Stimulated activated CD4-positive, alpha-beta T cell treated with anti-CD3 and anti-CD28 coated beads, Interleukin-4, amount 100 ng/mL, for 24 hours (primary cell): Measurements from ENCODE around the gene HECTD4.

ENCODE experiments used
- DNase-seq: peaks from one replicate; pipeline ENCODE4 v3.0.0-alpha.2; 2020

The HECTD4 gene

DNA sequence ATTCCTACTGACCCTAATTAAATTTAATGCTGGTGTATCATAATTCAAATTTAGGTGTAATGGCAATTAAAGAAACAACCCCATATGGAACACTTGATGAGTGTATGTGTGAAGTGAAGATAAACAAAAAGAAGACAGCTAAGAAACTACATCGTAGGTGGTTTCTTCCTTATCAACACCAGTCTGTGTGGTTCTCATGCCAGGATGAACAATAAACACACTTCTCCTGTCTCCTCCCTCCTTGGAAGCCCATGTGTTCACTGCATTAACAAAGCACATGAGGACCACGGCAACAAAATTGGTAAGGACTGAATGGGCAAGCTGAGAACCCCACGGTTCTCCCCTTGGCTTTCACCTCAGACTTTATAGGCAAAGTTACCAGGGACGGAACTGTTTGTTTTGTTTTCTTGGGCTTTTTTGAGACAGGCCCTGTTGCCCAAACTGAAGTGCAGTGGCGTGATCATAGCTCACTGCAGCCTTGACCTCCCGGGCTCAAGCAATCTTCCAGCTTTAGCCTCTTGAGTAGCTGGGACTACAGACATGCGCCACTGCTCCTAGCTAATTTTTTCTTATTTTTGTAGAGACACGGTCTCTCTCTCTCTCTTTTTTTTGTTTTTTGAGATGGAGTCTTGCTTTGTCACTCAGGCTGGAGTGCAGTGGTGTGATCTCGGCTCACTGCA, 185.9 kb downstream of the HECTD4 start:
- DNase-seq, result no peak

DNA sequence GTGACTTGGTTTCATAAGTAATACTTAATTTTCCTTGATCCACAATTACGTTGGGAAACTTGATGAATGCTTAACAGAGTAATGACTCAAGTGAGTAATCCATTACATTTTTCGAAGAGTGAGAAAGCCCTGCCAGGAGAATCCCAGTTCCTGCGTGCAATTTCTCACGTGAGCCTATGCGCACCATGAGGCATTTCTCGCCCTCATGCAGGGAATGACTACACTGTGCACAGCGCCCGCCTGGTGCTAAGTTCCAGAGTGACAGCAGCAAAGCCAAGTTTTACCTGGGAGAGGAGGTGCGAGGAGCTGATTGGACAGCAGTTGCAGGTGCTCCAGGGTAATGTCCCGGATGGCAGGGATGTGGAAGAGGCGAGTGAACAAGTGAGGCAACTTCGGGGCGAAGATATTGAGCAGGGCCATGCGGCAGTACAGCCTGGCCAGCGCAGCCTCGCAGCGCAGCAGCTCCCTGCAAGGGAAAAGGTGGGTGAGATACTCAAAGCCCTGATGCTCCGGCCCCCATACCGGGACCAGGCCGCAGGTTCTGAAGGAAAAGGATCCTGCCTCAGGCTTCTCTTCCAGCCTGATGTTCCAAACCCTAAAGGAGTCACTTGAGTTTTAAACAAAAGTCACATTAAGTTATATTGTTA, 187.5 kb downstream of the HECTD4 start:
- no peak for DNase-seq

DNA sequence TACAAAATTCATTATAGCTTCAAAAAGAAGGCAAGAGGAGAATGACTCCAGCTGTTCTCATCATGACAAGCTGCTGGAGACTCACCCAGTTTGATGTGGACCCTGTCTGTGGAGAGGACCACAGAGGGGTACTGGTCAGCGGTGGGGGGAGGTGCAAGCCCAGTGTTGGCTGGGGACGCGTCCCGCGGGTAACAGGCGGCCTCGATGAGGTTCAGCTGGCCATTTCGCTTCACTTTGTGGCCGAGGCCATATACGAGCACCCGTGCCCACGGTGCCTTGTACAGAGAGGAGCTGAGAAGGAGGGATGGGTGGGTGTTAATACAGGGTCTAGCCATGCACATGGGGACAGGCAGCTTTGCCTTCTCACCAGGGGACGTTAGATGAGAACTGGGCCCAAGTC, 189.8 kb downstream of the HECTD4 start:
- no peak for DNase-seq

DNA sequence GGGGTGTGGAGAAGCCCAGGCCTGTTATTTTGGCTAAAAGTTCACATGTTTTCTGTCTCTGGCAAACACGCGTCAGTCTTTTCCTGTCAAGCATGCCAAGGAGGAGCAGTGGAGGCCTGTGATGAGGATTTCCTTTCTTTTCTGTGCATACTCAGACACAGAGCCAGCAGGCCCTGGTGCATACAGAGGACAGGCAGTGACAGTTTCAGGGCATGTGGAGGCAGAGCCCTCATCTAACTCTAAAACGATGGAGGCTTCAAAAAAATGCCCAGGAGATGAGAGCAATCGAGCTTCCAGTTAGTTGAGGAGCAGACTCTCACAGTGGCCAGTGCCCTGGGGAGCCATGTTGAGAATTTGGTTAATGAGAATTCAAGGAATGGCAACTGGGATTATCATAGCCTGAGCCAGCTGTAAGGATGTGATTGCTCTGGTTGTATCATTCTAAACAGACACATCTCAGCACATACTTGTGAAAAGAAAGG, 190.3 kb downstream of the HECTD4 start:
- no peak for DNase-seq

DNA sequence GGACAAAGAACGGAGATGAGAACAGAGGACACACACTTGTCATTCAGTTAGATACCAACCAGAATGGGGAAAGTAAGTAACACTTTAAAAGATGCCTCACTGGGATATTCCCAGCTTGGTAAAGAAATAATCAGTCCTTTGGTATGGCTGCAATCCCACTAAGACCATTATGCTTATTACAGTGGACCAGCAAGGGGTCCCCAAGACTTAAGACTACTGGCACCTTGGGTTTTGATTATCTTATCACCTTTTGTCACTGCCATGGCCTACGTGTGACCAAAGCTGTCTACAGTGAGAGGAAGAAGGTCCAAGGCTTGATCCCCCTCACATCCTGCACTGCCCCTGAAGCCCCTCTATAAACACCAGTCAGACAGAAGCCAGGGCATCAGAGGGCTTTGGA, 191.0 kb downstream of the HECTD4 start:
- no peak for DNase-seq

DNA sequence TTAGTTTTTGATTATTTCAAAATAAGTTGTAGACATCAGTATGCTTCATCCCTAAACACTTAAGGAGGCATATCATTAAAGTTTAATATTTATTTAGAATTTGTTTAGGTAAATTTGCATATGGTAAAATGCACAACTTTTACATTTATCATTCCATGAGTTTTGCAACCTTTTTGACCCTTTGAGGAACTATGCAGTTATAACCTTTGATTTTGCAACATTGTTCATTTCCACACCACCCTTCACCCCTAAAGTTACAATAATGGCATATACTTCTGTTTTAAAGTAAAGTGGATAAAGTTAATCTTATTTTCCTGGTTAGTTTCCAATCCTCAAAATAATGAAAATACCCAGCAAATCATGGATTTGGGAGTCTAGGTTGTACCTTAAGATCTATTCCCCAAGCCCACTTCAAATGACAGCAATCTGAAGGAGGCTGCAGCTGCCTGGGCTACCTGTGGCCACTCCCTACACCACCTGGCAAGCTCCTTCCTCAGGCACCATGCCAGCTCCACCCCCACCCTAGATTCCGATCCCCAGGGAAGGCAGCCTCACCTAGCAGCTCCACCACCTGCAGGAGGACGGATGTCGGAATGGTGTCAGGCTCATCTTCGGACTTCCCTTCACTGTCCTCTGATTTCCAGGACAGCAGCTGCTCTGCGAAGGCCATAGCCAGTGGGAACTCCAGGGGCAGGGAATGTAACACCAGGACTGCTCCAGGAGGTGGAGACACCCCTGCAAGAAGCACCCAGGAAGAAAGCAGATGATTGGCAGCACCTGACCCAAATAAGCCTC, 191.8 kb downstream of the HECTD4 start:
- no peak for DNase-seq

DNA sequence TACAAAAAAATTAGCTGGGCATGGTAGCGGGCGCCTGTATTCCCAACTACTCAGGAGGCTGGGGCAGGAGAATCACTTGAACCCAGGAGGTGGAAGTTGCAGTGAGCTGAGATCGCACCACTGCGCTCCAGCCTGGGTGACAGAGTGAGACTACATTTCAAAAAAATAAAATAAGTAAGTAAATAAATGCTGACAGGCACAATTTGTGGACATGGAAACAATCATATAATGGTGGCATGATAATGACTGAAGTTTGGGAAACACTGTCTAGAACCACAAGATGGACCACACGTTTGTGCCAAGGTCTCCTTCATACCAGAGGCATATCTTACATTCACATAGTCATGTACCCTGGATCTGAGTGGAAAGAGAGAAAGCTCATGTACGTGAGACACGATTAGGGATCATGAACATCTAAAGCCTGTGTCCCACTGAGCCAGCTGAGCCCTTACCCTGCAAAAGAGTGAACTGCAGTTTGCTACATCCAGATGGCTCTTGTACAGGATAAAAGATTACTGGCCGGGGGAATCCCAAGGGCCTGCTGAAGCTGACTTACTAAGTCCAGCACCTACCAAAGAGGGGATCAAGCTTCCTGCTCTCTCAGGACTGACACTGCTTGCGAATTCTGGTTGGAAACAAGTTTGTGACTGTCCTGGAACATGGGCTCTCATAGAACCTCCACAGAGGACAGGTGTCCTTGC, 194.0 kb downstream of the HECTD4 start:
- no peak for DNase-seq

DNA sequence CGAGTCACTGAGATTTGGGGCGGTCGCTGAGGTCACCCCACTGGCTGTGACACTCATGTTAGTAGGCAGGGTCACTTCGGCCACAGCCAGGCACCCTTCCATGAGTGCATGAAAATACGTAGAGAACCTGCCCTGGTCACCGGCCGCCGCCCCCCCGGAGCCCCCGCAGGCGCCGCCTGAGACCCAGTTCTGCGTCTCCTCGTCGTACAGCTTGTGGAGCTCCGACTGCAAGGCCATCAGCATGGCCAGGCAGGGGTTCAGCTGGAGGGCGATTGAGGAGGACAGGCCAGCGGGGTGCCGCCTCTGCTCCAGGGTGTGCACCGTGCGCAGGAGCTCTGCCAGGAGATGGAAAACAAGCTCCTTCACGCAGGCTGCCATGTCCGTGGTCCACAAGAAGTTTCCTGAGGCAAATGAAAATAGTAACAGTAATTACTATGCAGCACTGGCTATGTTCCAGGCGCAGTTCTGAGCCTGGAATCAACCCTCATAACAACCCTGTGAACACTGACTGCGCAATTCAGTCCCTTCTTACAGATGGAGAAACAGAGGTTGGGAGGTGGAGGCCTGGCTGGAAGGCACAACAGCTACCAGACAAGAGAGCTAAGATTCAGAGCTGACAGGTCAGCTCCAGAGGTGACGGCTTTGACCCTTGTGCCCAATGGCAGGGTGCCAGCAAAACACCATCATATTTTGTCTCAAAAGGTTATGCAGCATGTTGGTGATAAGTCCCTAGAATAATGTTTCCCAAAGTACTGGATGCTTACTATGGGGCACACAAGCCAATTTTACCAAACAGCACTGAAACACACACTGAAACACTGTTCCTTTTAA, 196.9 kb downstream of the HECTD4 start:
- no peak for DNase-seq

DNA sequence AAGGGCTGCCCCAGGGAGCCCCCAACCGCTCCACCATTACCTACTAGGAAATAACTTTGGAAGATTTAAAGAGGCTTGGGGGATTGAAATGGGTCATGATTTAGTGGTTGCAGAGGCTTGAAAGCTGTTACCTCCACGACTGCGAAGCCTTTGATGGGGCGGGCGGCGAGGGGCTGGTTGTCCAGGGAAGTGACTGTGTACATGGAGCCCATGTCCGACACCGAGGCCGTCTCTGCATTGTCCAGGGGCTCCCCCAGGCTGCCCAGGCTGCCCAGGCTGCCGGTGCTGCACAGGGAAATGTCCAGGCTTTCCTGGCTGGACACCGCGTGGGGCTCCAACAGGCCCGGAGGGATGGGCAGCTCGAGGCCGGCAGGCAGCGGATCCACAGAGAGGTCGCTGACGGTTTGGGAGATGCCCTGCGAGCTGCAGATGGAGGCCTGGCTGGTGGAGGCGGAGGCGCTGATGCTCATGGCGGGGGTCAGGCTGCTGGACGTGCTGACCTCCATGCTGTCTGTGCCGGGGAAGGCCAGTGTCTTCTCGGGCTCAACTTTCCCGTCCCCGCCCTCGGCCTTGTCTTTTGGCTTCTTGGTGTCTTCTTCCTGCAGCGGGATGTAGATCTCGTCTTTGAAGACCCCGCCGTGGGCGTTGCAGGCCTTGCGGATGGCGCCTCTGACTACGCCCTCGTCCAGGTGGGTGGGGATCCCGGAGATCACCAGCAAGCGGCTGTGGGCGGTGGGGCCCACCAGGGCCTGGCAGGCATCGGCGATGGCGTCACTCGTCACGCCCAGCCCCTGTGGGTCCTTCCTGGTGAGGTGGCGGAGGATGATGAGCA, 198.0 kb downstream of the HECTD4 start:
- DNase-seq, result no peak

DNA sequence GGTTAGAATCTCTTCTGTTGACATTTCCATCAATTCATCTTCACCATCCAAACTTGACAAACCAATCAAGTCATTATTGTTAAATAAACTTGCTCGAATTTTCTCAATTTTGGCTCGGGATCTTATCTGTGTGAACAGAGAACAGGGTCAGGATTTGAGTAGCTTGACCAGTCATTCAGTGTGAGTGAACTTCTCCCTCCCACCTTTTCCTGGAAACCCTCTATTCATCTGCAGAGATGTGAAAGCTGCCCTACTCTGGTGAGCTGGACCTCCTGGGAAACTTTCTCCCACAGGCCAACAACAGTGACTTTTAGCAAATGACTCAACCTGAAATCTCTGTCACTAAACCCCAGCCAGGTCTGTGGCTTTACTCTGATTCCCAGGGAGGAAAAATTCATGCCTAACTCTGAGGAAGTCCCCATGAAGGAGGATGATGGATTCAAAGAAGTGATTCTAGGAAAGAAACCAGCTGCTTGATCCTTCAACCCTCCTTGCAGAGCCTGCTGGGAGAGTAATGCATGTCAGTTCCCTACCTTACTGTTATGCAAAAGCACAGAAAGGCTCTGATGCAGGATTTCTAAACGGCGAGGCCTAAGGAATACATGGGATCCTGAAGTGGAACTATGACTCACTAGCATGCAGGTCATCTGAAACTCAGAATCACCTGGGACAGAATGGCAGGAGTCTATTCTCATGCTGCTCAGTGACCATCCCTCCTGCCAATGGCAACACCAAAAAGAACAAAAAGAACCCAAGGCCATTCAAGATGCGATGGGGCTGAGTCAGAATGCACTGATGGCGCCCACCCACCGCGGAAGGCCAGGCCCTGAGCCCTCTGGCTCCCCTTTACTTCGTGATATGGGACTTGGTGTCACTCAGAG, 198.8 kb downstream of the HECTD4 start:
- DNase-seq, result peak; percentile 16

DNA sequence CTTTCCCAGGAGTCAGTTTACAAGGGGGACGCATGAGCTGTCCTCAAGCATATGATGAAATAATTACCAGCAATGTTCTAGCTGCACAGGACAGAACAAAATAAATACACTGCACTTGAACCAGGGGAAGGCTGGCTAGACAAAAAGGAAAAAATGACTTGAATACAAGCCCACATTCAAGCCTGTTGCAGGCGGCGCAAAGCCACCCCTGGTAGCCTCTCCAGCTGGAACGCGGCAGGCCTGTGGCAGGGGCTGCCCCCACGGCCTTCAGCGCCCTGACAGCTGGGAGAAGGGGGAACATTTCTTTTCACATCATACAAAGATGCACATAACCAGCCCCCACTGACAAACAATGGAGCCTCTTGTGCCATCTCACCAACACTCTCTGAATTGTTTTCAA, 199.7 kb downstream of the HECTD4 start:
- DNase-seq, result no peak

DNA sequence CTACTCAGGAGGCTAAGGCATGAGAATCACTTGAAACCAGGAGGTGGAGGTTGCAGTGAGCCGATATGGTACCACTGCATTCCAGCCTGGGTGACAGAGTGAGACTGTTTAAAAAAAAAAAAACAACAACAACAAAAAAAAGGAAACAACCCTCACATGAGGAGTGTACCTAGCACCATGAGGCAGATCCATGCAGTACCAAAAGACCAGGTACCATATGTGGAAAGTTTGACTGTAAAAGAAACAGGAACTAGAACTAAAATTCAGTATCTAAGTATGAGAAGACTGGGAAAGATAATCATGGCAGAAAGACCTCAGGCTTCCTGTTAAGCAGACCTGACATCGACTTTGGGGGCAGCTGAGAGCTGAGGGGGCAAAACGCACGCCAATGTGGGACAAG, 201.8 kb downstream of the HECTD4 start:
- DNase-seq, result no peak

DNA sequence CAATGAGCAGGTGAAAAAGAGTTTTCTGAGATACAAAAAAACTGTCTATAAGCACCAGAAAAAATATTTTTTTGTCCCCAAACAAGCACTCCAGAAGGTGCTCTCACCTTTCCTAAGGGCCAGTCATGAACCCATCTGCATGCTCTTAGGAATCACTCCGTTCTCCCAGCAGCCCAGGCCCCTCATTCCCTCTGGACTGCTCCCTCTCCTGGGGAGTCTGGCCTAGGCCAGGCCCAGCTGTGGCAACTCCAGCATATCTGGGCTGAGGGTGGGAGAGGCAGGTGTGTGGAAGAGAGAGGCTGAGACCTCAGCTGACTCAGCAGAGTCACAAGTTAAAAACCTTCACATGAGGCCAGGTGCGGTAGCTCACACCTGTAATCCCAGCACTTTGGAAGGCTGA, 202.3 kb downstream of the HECTD4 start:
- DNase-seq, result no peak

DNA sequence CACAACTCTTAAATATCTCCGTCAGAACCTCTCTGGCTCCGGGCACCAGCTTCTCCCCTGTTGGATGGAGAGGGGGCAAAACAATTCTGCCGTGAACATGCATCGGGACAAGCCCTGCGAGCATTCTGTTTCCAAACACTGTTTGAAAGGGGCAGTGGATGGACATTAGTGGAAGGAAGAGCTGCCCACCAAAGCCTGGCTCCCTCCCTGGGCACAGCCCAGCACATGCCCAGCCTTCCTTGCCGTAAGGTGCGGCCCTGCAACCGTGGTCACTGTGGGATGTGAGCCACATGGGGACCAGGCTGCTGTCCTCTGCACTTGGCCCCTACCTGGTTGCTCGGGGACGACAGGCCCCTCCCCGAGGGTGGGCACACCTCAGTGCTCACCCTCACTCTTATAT, 202.9 kb downstream of the HECTD4 start:
- DNase-seq, result no peak

DNA sequence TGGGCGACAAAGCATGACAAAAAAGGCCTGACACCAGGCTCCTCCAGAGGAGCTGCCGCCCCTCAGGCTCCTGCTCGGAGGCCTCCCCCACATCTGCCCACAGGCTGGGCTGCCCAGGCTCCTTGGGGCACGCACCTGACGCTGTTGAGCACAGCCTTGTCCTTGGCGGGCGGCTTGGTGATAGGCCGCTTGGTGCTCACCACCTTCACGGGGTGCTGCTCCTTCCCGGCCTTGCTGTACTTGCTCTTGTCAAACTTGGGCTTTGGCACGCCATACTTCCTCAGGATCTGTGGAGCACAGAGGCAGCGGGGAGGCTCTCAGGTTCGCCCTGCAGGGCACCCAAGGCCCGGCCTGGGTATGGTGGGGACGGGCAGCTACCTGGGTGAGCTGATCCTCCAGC, 203.4 kb downstream of the HECTD4 start:
- DNase-seq, result no peak

DNA sequence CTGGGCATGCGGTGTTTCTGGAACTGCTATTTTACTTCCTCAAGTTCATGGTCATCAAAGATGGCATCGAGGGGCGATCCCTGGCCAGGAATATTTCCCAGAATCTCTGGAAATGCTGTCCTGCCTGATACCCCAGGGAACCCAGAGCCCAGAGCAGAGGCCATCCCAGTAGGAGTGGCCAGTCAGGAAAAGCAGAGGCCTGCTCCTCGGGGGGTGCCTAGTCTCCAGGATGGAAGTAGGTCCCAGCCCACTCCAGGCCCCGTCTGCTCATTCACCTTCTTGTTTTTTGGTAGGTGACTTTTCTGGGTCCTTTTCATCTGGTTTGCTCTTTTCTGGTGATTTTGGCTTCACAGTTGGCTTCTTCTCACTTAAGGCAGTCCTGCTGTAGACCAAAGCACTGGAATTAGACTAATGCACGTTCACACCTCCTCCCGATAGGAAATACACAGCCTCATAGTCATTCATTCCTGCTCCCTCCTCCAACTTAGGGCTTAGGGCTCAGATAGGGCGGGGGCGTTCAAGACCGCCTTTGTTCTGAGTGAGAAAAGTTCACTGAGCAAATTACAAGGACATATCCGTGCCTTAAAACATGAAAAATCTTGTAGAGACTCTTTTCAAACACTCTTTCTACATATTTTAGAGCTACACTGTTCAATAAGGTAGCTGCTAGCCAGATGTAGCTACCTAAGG, 205.8 kb downstream of the HECTD4 start:
- DNase-seq, result no peak

DNA sequence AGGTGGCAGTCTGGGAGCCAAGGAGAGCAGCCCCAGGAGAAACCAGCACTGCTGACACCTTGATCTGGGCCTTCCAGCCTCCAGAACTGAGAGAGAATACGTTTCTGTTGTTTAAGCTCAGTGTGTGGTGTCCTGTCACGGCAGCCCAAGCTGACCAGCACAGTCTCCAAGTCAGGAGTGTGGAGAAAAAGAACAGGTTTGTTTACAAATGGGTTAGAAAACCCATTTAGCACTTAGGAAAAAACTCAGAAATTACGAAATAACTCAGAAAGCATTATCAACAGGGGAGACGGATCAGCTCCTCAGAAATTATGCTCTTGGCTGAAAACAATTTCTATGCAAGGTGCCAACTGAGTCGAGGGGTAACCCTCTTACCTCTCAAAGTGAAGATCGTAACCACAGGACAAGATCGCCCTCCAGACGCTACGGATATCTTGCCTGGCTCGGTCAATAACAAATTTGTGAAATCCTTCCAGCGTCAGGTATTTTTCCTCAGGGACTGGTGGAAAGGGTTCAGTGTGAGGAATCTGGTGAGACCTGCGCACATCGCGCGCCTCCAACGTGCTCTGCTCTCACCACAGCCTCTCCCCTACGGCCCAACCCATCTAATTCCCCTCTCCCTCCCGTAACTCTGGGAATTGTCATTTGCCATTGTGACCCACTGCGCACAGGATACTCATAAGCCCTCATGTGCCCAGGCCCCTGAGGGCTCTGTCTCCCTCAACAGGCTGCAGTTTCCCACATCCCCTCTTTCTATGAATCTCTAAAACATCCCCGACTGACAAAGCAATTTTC, 206.7 kb downstream of the HECTD4 start:
- DNase-seq, result no peak

DNA sequence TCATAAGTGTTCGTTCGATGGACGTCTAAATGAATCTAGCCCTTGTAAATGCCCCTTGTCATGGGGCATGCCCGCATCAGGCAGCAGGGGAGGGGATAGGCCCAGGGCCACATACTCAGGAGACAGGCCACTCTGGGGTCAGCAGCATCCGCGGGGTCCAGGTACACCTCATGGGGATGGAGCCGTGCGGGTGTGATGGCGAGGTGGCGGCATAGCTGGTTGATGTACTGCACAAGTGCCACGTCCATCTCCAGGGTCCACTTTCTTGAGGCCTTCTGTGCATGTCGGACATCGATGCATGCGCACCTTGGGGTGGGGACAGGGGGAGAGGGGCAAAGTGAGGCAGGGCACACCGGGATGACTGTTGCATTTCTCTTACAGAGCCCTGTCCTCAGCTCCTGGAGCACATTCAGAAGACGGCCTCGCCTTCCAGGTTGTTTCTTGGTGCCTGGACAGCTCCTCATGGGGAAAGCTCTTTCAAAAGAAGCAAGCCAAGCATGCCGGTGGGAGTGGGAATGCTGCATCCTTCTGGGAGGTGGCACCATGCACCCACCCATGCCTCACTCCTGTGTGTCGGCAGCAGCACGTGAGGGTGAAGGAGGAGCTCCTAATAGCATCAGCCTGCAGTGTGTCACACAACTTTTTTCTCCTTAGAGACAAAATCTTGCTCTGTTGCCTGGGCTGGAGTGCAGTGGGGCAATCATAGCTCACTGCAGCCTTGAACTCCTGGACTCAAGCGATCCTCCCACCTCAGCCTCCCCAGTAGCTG, 209.5 kb downstream of the HECTD4 start:
- no peak for DNase-seq
